Calu3 (cell line): ENCODE data around the gene EFR3B. TPM values are rescaled to one million over a fixed set of nuclear protein-coding genes. Genes with fewer than 3 reads are reported as not detected.
"Not testable (repeated sequence)": the region's sequence is repeated elsewhere in the genome, so short reads cannot be mapped to it uniquely, and the experiment has no call there.

Experiments
- BruUV-seq: library from RNA; stranded (reverse); fragments of 400-500 nt; replicated peaks from 2 replicates; lab custom pipeline; 2021; lab: Mats Ljungman, UMichigan
- CTCF ChIA-PET: fragments of 300-600 bp; sonication (Branson Sonifier 250); formaldehyde crosslinking; loops from one replicate; lab custom pipeline; 2022; ENCODE audit warnings: antibody characterized with exemption; lab: Charles Lee
- DNase-seq: peaks from one replicate; pipeline ENCODE4 v3.0.0; 2022
- H3K27ac Mint-ChIP-seq: one replicate; pipeline ENCODE4 v1.8.0; 2022; ENCODE audit warnings: mixed read lengths; ENCODE audit not compliant: unreplicated experiment
- H3K27me3 Mint-ChIP-seq: one replicate; pipeline ENCODE4 v1.8.0; 2022; ENCODE audit warnings: mixed read lengths; ENCODE audit not compliant: unreplicated experiment
- H3K36me3 Mint-ChIP-seq: one replicate; pipeline ENCODE4 v1.8.0; 2022; ENCODE audit warnings: mild to moderate bottlenecking, moderate library complexity, mixed read lengths; ENCODE audit not compliant: insufficient read depth, unreplicated experiment
- H3K4me1 Mint-ChIP-seq: one replicate; pipeline ENCODE4 v1.8.0; 2022; ENCODE audit warnings: mild to moderate bottlenecking, low read depth, mixed read lengths; ENCODE audit not compliant: unreplicated experiment
- H3K4me3 Mint-ChIP-seq: one replicate; pipeline ENCODE4 v1.8.0; 2022; ENCODE audit warnings: mild to moderate bottlenecking, low read depth, moderate library complexity, mixed read lengths; ENCODE audit not compliant: unreplicated experiment
- H3K9me3 Mint-ChIP-seq: one replicate; pipeline ENCODE4 v1.8.0; 2022; ENCODE audit warnings: low read depth, mixed read lengths; ENCODE audit not compliant: unreplicated experiment
- CTCF ChIP-seq: fragments of 200-600 bp; IDR thresholded peaks from one replicate; pipeline ENCODE4 v1.8.0; 2022; ENCODE audit warnings: antibody characterized with exemption; ENCODE audit not compliant: unreplicated experiment
- intact Hi-C: fragments of 100-400 bp; cut with micrococcal nuclease; formaldehyde crosslinking; loops from one replicate; pipeline ENCODE4 v1.10.0; 2022; ENCODE audit not compliant: unreplicated experiment
- total RNA-seq: library from RNA; stranded (reverse); gene quantifications from 2 replicates; pipeline ENCODE4 v1.2.3, GENCODE V29; 2022

Gene EFR3B
- total RNA-seq, 1 experiment from 2014 or later = 0.17 TPM

- no peaks in the 10 kb centered on the region for H3K4me1 Mint-ChIP-seq
- H3K27ac Mint-ChIP-seq = no peak overlapping the region
- intact Hi-C loops = loop anchor here (5.0 kb wide), 1 partner anchor 513 kb away; no protein-coding TSS in a partner anchor
Measured at GRCh38 chr2:25125189-25125588, 83.3 kb downstream of the EFR3B start.

GRCh38 chr2:25125976-25126375, 84.1 kb downstream of the EFR3B start:
- no TSS peak for BruUV-seq
- Mint-ChIP-seq H3K4me3 (no peak overlapping the region), H3K27me3 (peaks cover 40% of the 10 kb centered on the region), H3K4me1 (no peaks in the 10 kb centered on the region), H3K9me3 (no peaks in the 10 kb centered on the region), H3K36me3 (peaks cover 4% of the 10 kb centered on the region), H3K27ac (no peak overlapping the region)
- CTCF ChIA-PET = no interaction called here
- intact Hi-C loops = loop anchor here (5.0 kb wide), 1 partner anchor 514 kb away; no protein-coding TSS in a partner anchor
- no peak for DNase-seq
- TF ChIP-seq CTCF = no peak

More at GRCh38 chr2:25125189-25125588, 83.3 kb downstream of the EFR3B start:
- CTCF ChIA-PET = no interaction called here
- Mint-ChIP-seq H3K9me3 (no peaks in the 10 kb centered on the region), H3K4me3 (no peak overlapping the region), H3K36me3 (peaks cover 4% of the 10 kb centered on the region), H3K27me3 (peaks cover 34% of the 10 kb centered on the region)
- no TSS peak for BruUV-seq
- DNase-seq = no peak
- TF ChIP-seq CTCF = no peak

- not testable (repeated sequence) for H3K36me3 Mint-ChIP-seq, H3K4me3 Mint-ChIP-seq, H3K27ac Mint-ChIP-seq, H3K4me1 Mint-ChIP-seq, H3K9me3 Mint-ChIP-seq, BruUV-seq, DNase-seq
- intact Hi-C loops = loop anchor here (5.0 kb wide), 1 partner anchor 515 kb away; no protein-coding TSS in a partner anchor
- H3K27me3 Mint-ChIP-seq = peaks cover 40% of the 10 kb centered on the region
- CTCF ChIA-PET = interaction anchor here (0.7 kb wide), 1 partner anchor 304 kb away, joined by 3 read pairs; no protein-coding TSS in a partner anchor
Measured at GRCh38 chr2:25127071-25127470, 85.2 kb downstream of the EFR3B start.

GRCh38 chr2:25127646-25128045, 85.8 kb downstream of the EFR3B start:
- BruUV-seq = no TSS peak
- Mint-ChIP-seq H3K27me3 (peaks cover 40% of the 10 kb centered on the region), H3K36me3 (peaks cover 4% of the 10 kb centered on the region), H3K4me3 (no peak overlapping the region), H3K27ac (no peak overlapping the region), H3K4me1 (no peaks in the 10 kb centered on the region), H3K9me3 (no peaks in the 10 kb centered on the region)
- CTCF ChIA-PET = interaction anchor here (4.1 kb wide), 1 partner anchor 152 kb away, joined by 33 read pairs; no protein-coding TSS in a partner anchor
- no peak for TF ChIP-seq CTCF
- DNase-seq = no peak
- intact Hi-C loops = loop anchor here (2.0 to 5.0 kb wide), 2 partner anchors 515 to 717 kb away; no protein-coding TSS in a partner anchor
